Activated CD4-positive, alpha-beta T cell treated with anti-CD3 and anti-CD28 coated beads for 24 hours (primary cell): ENCODE measurements around the gene CMSS1.
"Not testable (repeated sequence)": the region's sequence is repeated elsewhere in the genome, so short reads cannot be mapped to it uniquely, and the experiment has no call there.

Source experiments
- DNase-seq, 2 donors: peaks; one replicate each; pipeline ENCODE4 v3.0.0-alpha.2; 2020; ENCODE audit warnings: low read depth in 2 of 2

The CMSS1 gene

GRCh38 chr3:100023595-100023994 lies 205.9 kb downstream of the CMSS1 start:
- no peak for DNase-seq

GRCh38 chr3:100024520-100025303 lies 207.1 kb downstream of the CMSS1 start:
- DNase-seq, result no peak

- no peak for DNase-seq
Observed at GRCh38 chr3:100027321-100027720, 209.7 kb downstream of the CMSS1 start.

GRCh38 chr3:100029052-100029451 lies 211.4 kb downstream of the CMSS1 start:
- DNase-seq, result no peak

- DNase-seq, result no peak
Observed at GRCh38 chr3:100029689-100030088, 212.0 kb downstream of the CMSS1 start.

GRCh38 chr3:100030346-100030745 lies 212.7 kb downstream of the CMSS1 start:
- no peak for DNase-seq

GRCh38 chr3:100030914-100031425 lies 213.3 kb downstream of the CMSS1 start:
- DNase-seq, result no peak

- DNase-seq, result no peak
Observed at GRCh38 chr3:100032243-100032642, 214.6 kb downstream of the CMSS1 start.

GRCh38 chr3:100033184-100033583 lies 215.5 kb downstream of the CMSS1 start:
- DNase-seq, result no peak

- DNase-seq, result no peak
Observed at GRCh38 chr3:100033903-100034471, 216.3 kb downstream of the CMSS1 start.

GRCh38 chr3:100039075-100039474 lies 221.4 kb downstream of the CMSS1 start:
- DNase-seq, result no peak

GRCh38 chr3:100040451-100041225 lies 223.0 kb downstream of the CMSS1 start:
- DNase-seq, result no peak

- DNase-seq, result no peak
Observed at GRCh38 chr3:100041328-100041749, 223.7 kb downstream of the CMSS1 start.

- DNase-seq, result no peak
Observed at GRCh38 chr3:100042166-100042981, 224.7 kb downstream of the CMSS1 start.

GRCh38 chr3:100043271-100043670 lies 225.6 kb downstream of the CMSS1 start:
- DNase-seq, result no peak

GRCh38 chr3:100044369-100044768 lies 226.7 kb downstream of the CMSS1 start:
- no peak for DNase-seq

GRCh38 chr3:100045696-100046095 lies 228.0 kb downstream of the CMSS1 start:
- DNase-seq, result no peak

- no peak for DNase-seq
Observed at GRCh38 chr3:100046986-100047385, 229.3 kb downstream of the CMSS1 start.

- DNase-seq, result no peak
Observed at GRCh38 chr3:100047455-100048141, 229.9 kb downstream of the CMSS1 start.

GRCh38 chr3:100048248-100048647 lies 230.6 kb downstream of the CMSS1 start:
- DNase-seq, result no peak

GRCh38 chr3:100051513-100051912 lies 233.9 kb downstream of the CMSS1 start:
- not testable (repeated sequence) for DNase-seq
